Activated T-helper 1 cell treated with anti-CD3 and anti-CD28 coated beads, Interleukin-2, amount 50 U/mL, for 16 hours (primary cell): ENCODE results near the gene TMEM63C.

ENCODE experiments used
- DNase-seq, 2 donors: peaks; one replicate each; pipeline ENCODE4 v3.0.0-alpha.2; 2020; ENCODE audit warnings: low read depth in 1 of 2, low spot score in 1 of 2

TMEM63C gene

DNA sequence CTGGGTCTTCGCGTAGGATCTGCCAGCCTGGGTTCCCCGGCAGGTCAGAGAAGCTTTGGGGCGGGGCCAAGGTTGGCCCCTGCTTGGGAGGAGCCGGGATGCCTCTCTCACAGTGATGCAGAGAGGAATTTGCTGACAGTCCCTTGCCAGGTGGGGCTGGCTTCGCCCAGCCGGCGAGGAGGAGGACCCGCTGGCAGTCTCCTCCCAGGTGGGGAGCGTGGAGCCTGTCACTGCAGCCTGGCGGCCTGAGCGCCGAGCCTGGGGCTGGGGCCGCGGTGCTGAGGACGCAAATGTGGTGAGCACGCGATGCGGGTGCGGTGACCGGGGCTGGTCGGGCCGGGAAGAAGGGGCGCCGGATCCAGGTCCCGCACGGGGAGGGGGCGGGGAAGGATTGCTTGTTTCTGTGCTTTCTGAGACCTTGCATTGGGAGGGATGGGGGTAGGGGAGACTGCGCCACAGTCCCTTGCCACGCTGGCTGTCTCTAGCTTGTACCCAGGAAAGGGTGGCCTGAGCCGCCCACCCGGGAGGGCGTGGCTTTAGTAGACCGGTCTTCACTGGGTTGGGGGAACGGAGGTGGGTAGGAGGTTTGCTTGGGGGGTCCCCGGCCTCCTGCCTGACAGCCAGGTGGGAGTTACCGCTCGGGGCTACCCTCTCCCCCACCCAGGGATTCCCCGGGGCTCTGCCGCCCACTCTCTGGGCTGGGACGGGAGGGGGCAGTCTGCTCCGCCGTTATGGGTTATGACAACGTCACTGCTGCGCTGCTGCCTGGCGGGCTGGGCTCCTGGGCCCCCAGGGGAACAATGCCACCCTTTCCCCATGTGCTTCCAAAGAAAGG is at the start of gene TMEM63C:
TMEM63C (plus strand) TSS at position 196 of the 835 bp plus-strand sequence. CDS start 37,016 bp downstream, outside the sequence.
- peak in 1 of 2 donors; percentile 26 for DNase-seq

DNA sequence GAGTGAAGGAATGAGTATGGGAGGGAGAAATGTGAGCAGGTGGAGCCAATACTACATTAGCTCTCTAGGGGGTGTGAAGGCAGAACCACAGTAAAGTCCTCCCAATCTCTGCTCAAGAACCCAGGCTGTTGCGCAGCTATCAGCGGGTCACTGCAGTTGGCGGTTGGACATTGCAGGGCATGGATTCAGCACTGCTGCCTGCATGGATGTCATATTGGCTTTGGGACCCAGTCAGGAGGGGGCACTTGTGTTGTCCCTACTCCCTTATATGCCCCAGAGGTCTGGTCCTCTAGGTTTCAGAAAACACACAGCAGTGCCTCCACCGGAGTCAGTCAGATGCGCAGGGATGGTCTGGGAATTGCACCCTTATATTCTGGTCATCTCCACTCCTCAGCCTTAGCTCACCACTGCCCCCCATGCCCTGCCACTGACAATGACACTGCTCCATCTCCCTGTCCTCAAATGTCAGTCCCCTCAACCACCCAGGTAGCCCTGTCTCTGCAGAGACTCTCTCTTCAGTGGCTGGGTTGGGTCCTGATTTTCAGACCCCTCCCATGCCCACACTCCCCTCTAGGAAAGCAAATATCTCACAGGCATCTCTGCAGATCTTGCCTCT is 49.6 kb upstream of the TMEM63C start:
- no peak for DNase-seq

GRCh38 chr14:77133720-77134338 is 47.8 kb upstream of the TMEM63C start:
- no peak for DNase-seq

GRCh38 chr14:77139022-77139421 is 42.6 kb upstream of the TMEM63C start:
- no peak for DNase-seq

GRCh38 chr14:77139540-77140358 is 41.8 kb upstream of the TMEM63C start:
- peak in 1 of 2 donors; percentile 23 for DNase-seq

DNA sequence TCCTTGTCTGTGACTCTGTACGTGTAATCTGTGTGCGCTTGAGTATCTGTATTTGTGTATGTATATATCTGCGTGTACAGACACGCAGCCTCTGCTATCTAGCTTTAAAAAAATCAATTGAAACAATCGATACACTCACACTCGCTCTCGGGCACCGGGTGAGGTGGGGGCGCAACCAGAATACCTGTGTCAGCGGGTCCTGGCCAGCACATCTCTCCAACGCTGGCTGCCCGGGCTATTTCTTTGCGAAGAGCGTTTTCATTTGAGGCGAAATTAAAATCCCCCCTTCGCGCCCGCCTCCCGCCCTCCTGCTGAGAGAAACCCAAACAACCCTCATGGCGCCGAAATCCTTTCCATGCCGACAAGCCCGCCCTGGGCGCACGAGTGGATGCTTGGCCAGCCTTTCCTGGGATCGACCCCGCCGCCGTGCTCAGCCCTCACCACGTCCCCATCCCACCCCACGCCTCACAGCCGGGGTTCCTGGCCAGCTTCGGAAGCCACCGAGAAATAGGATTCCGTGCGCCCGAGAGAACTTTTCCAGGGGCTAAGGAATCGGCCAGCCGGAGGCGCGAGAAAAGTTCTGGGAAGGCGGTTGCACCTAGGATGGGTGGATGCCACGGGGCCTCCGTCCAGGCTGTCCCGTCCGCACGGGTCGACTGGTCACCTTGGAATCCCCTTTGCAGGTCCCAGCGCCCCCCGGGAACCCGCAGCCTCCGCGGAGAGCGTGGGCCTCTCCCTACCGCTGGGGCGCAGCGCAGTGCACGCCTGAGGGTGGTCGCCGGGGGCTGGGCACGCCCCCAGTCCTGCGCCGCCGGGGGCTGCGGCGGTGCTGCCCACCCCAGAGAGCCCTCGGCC is 41.0 kb upstream of the TMEM63C start:
- no peak for DNase-seq

DNA sequence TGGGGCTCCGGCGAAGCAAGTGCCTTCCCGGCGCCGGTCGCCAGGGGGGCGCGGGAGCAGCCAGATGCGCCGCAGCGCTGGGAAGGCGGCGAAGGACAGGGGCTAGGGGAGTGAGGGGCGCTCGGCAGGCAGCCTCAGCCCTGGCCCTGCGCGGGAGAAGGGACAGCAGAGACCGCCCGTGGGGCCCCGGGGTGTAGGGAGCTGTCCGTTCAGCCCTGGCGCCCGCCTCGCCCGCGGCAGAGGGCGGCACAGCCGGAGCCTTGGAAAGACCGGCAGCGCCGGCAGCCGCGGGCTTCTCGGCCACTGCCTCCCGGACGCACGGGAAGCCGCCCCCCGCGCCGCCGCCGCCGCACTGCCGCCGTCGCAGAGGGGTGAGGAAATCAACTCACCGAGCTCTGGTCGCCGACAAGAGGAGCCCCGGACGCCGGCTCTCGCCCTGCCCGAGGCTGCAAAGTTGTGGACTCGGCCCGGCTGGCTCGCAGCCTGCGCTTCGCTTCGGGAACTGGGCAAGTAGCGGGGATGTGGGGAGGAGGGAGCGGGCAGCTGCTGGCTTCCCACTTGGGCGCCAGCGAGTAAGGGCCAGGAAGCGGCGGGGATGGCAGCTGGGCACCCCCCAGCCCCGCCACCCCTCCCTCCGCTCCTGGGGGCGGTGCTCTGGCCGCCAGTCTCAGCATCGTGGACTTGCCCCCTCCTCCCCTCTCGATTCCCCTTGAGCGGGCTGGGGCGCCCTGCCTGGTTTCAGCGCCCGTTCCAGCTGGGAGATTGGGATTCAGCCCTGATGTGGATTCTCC is 40.2 kb upstream of the TMEM63C start, which contains the start of gene ZDHHC22:
ZDHHC22 (minus strand) TSS at position 578 of the 791 bp plus-strand sequence. CDS start 2,053 bp downstream, outside the sequence.
- no peak for DNase-seq

GRCh38 chr14:77142005-77142800 is 39.4 kb upstream of the TMEM63C start:
- no peak for DNase-seq

DNA sequence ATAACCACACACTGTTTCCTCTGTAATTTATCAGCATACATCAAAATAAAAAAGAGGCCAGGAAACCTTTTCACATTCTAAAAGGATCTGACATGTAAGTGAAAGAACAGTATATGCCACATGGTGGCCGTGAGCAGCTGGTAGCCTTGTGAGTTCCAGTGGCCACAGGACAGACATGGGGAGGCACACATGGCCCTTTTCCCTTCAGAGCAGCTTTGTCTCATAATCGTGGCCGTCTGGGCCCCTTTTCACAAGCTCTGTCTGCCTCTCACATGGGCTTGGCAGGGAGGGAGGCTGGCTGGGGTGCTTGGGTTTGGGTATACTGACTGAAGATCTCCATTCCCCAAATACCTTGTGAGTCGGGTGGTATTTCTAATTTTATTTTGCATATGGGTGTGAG is 38.5 kb upstream of the TMEM63C start:
- no peak for DNase-seq

DNA sequence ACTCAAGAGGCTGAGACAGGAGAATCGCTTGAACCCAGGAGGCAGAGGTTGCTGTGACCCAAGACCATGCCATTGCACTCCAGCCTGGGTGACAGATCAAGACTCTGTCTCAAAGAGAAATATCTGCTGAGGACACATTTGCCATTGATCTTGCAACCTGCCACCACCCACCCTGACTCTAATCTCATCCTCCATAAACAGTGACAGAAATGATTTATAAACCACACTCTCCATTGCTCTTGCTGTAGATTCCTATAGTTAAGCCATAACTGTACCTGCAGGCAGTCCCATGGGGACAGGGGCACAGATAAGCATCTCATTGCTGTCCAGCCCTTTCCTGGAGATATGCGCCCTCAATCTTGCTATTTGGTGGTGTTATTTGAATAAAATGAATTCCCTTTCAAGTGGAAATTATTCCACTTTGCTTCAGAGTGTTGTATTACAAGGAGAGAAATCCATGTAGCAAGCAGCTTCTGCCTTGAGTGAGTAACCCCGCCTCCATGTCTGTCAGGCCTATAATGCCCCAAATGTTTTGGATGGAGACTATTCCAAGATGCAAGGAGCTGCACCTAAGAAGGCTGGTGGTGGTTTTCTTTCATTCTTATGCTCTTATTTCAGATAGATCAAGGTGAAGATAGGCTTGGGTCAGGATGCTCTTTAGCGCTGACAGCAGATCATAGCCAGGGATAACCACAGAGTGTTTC is 37.0 kb upstream of the TMEM63C start:
- no peak for DNase-seq

- DNase-seq = no peak
These were observed 35.4 kb upstream of the TMEM63C start for GRCh38 chr14:77145975-77146740.

GRCh38 chr14:77148510-77149231 is 32.9 kb upstream of the TMEM63C start:
- DNase-seq = no peak

GRCh38 chr14:77151245-77151644 is 30.4 kb upstream of the TMEM63C start:
- DNase-seq = no peak

- DNase-seq = no peak
These were observed 29.5 kb upstream of the TMEM63C start for GRCh38 chr14:77151918-77152588.

- no peak for DNase-seq
These were observed 27.8 kb upstream of the TMEM63C start for GRCh38 chr14:77153802-77154201.

DNA sequence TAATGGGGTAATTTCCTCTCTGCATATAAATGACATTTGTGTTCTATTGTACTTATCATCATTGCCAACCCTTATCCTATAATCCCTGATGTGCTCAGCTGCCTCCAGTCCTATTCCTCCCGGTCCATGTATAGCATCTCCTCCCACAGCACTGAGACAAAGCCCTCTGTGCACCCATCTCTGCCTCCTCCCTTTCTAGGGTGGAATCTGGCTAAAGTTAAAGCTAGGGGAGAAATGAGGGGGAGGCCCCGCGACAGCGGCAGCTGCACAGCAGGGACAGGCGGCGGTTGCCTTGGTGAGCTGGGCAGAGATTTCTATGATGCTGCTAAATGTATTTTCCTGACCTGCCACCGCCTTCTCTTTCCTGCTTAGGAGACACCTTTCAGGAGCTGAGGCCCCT is 27.2 kb upstream of the TMEM63C start:
- no peak for DNase-seq
